HepG2 (cell line): ENCODE results near the gene SLC6A7. TPM values are rescaled to one million over a fixed set of nuclear protein-coding genes. Genes with fewer than 3 reads are reported as not detected.

Source experiments
- ATAC-seq: fragments of 200-7000 bp; cut with Tn5 transposase; 3 replicates; pipeline ENCODE4 v1.9.1; 2020; ENCODE audit warnings: mild to moderate bottlenecking, moderate library complexity
- BruUV-seq: library from RNA; stranded (reverse); fragments of 400-500 nt; replicated peaks from 2 replicates; lab custom pipeline; 2021; lab: Mats Ljungman, UMichigan
- CTCF ChIA-PET: fragments of 300-600 bp; formaldehyde crosslinking; extraction: SDS; loops from one replicate; lab custom pipeline; 2021; ENCODE audit warnings: low total read pairs, inconsistent platforms, low intra/inter-chr PET ratio; lab: Yijun Ruan, JAX
- POLR2A ChIA-PET: fragments of 350-600 bp; sonication (Branson Sonifier 250); formaldehyde crosslinking; loops from one replicate; lab custom pipeline; 2020; ENCODE audit warnings: antibody characterized with exemption, inconsistent platforms; lab: Yijun Ruan, JAX
- DNase-seq: peaks from one replicate; pipeline ENCODE4 v3.0.0-alpha.2; 2015; ENCODE audit warnings: low spot score
- FAIRE-seq: peaks from 3 replicates; lab custom pipeline; 2011; peaks lifted over from hg19 to GRCh38; lab: Jason Lieb, UNC
- H2AFZ ChIP-seq: one replicate; pipeline ENCODE4 v1.6.1; 2011; ENCODE audit warnings: low read length, inconsistent platforms
- H3K27ac ChIP-seq: fragments of 300-600 bp; 3 replicates; pipeline ENCODE4 v1.8.0; 2011; ENCODE audit warnings: mixed run types, mild to moderate bottlenecking, mixed read lengths, low read length, inconsistent platforms; ENCODE audit not compliant: insufficient read depth; ENCODE audit errors: extremely low read length
- H3K27me3 ChIP-seq, 2 experiments: fragments of 200-600 bp in 1 of 2; 2 replicates in 1 of 2; 3 replicates in 1 of 2; pipeline versions ENCODE4 v1.6.0 to v1.8.0; 2011; ENCODE audit warnings: low read length in 2 of 2, mild to moderate bottlenecking in 2 of 2, moderate library complexity in 2 of 2, inconsistent platforms in 1 of 2; ENCODE audit not compliant: insufficient read depth in 2 of 2, control insufficient read depth in 1 of 2
- H3K36me3 ChIP-seq, 2 experiments: fragments of 200-600 bp in 1 of 2; replicated peaks in 1 of 2; 2 replicates in 1 of 2; 3 replicates in 1 of 2; pipeline versions ENCODE4 v1.5.1 to v1.8.0; 2011; ENCODE audit warnings: low read length in 2 of 2, inconsistent platforms in 1 of 2; ENCODE audit not compliant: insufficient read depth in 2 of 2, control insufficient read depth in 1 of 2
- H3K4me1 ChIP-seq: 2 replicates; pipeline ENCODE4 v1.5.1; 2012; ENCODE audit warnings: low read length, inconsistent platforms; ENCODE audit not compliant: insufficient read depth
- H3K4me2 ChIP-seq: 2 replicates; pipeline ENCODE4 v1.6.0; 2011; ENCODE audit warnings: low read depth, low read length, inconsistent platforms
- H3K4me3 ChIP-seq, 3 experiments: fragments of 200-600 bp in 1 of 3; sonication (generic), shearing (Covaris generic) in 1 of 3; replicated peaks in 1 of 3; 2 replicates each; pipeline ENCODE4 v1.5.1; 2011 to 2016; ENCODE audit warnings: low read length in 3 of 3, inconsistent platforms in 2 of 3, low read depth in 2 of 3, mild to moderate bottlenecking in 2 of 3, control low read depth in 1 of 3, mixed read lengths in 1 of 3; ENCODE audit not compliant: insufficient read depth in 1 of 3
- H3K79me2 ChIP-seq: one replicate; pipeline ENCODE4 v1.6.1; 2011; ENCODE audit warnings: low read length, inconsistent platforms; ENCODE audit not compliant: insufficient read depth
- H3K9ac ChIP-seq: 2 replicates; pipeline ENCODE4 v1.6.0; 2011; ENCODE audit warnings: mild to moderate bottlenecking, low read depth, low read length, inconsistent platforms; ENCODE audit not compliant: insufficient read depth
- H3K9me3 ChIP-seq: 2 replicates; pipeline ENCODE4 v1.5.1; 2012; ENCODE audit warnings: mild to moderate bottlenecking, low read length
- H4K20me1 ChIP-seq: 2 replicates; pipeline ENCODE4 v1.6.0; 2011; ENCODE audit warnings: inconsistent platforms, mild to moderate bottlenecking, low read length, moderate library complexity; ENCODE audit not compliant: insufficient read depth
- AHDC1 ChIP-seq: sonication (generic); formaldehyde crosslinking; IDR thresholded peaks from 2 replicates; pipeline ENCODE4 v1.5.1; 2020; ENCODE audit warnings: mild to moderate bottlenecking, missing genetic modification reagents, borderline replicate concordance
- ESRRA ChIP-seq: sonication (generic); formaldehyde crosslinking; IDR thresholded peaks from 2 replicates; pipeline ENCODE4 v1.5.1; 2020; ENCODE audit warnings: mild to moderate bottlenecking, low read depth, missing genetic modification reagents
- HCFC1 ChIP-seq: fragments of 150-350 bp; IDR thresholded peaks from 2 replicates; pipeline ENCODE4 v1.6.1; 2014; ENCODE audit warnings: low read depth, low read length
- MBD4 ChIP-seq: IDR thresholded peaks from 2 replicates; pipeline ENCODE4 v1.6.1; 2012; ENCODE audit warnings: low read length, inconsistent platforms, borderline replicate concordance
- MZF1 ChIP-seq: sonication (generic); formaldehyde crosslinking; IDR thresholded peaks from 2 replicates; pipeline ENCODE4 v1.8.1; 2023; ENCODE audit warnings: mild to moderate bottlenecking, missing genetic modification reagents, borderline replicate concordance
- RARG ChIP-seq: sonication (generic); formaldehyde crosslinking; IDR thresholded peaks from 2 replicates; pipeline ENCODE4 v1.4.0; 2020; ENCODE audit warnings: low read depth, mild to moderate bottlenecking, missing genetic modification reagents
- SIX1 ChIP-seq: sonication (generic); formaldehyde crosslinking; IDR thresholded peaks from 2 replicates; pipeline ENCODE4 v1.4.0; 2020; ENCODE audit warnings: missing genetic modification reagents, borderline replicate concordance
- TRAFD1 ChIP-seq: sonication (generic); formaldehyde crosslinking; IDR thresholded peaks from 2 replicates; pipeline ENCODE4 v1.5.1; 2020; ENCODE audit warnings: missing genetic modification reagents, mild to moderate bottlenecking, borderline replicate concordance
- YEATS2 ChIP-seq: sonication (generic); formaldehyde crosslinking; IDR thresholded peaks from 2 replicates; pipeline ENCODE4 v1.4.0; 2020; ENCODE audit warnings: missing genetic modification reagents, borderline replicate concordance
- ZFX ChIP-seq: sonication (generic); formaldehyde crosslinking; IDR thresholded peaks from 2 replicates; pipeline ENCODE4 v1.4.0; 2020; ENCODE audit warnings: mild to moderate bottlenecking, low read depth, missing genetic modification reagents, moderate library complexity
- ZNF10 ChIP-seq: sonication (generic); formaldehyde crosslinking; IDR thresholded peaks from 2 replicates; pipeline ENCODE4 v1.4.0; 2020; ENCODE audit warnings: mild to moderate bottlenecking, low read depth, missing genetic modification reagents, borderline replicate concordance
- ZNF232 ChIP-seq: sonication (generic); formaldehyde crosslinking; IDR thresholded peaks from 2 replicates; pipeline ENCODE4 v1.4.0; 2020; ENCODE audit warnings: missing genetic modification reagents, borderline replicate concordance
- ZNF326 ChIP-seq: sonication (generic); formaldehyde crosslinking; IDR thresholded peaks from 2 replicates; pipeline ENCODE4 v1.4.0; 2020; ENCODE audit warnings: missing genetic modification reagents, borderline replicate concordance
- ZNF335 ChIP-seq: sonication (generic); formaldehyde crosslinking; IDR thresholded peaks from 2 replicates; pipeline ENCODE4 v1.4.0; 2020; ENCODE audit warnings: missing genetic modification reagents
- ZNF460 ChIP-seq: sonication (generic); formaldehyde crosslinking; IDR thresholded peaks from 2 replicates; pipeline ENCODE4 v1.5.1; 2020; ENCODE audit warnings: missing genetic modification reagents, mild to moderate bottlenecking, borderline replicate concordance
- ZNF563 ChIP-seq: sonication (generic); formaldehyde crosslinking; IDR thresholded peaks from 2 replicates; pipeline ENCODE4 v1.8.0; 2022; ENCODE audit warnings: mild to moderate bottlenecking, moderate library complexity, missing genetic modification reagents
- ZNF619 ChIP-seq: sonication (generic); formaldehyde crosslinking; IDR thresholded peaks from 2 replicates; pipeline ENCODE4 v1.4.0; 2020; ENCODE audit warnings: mild to moderate bottlenecking, missing genetic modification reagents
- WGBS: methylation state at CpG from one replicate; pipeline ENCODE4 v1.1.6; 2017; ENCODE audit warnings: low lambda C conversion rate; 5-methylcytosine and 5-hydroxymethylcytosine counted together
- in situ Hi-C: cut with HindIII; loops from 2 replicates; pipeline ENCODE4 v1.10.0; 2017; ENCODE audit warnings: low pct_unique_long_range_greater_than_20kb; ENCODE audit not compliant: extremely low pct_ligation_motif_present
- intact Hi-C: fragments of 100-400 bp; cut with micrococcal nuclease; formaldehyde crosslinking; loops from one replicate; pipeline ENCODE4 v1.10.0; 2022; ENCODE audit not compliant: unreplicated experiment
- polyA plus RNA-seq, 8 experiments: library from polyadenylated mRNA; depleted of rRNA in 3 of 8; stranded (reverse) in 7 of 8; unstranded in 1 of 8; fragments of >200 nt; fragmentation: Illumina TruSeq in 4 of 8; extraction: Trizol in 4 of 8; gene quantifications; 2 replicates each; pipeline versions ENCODE4 v1.2.1 to v1.2.3, GENCODE V29; 2011 to 2016; ENCODE audit warnings: low read depth in 4 of 8, missing spikeins in 1 of 8, mixed read lengths in 1 of 8; ENCODE audit not compliant: insufficient read depth in 1 of 8
- total RNA-seq, 5 experiments: library from RNA; depleted of rRNA; stranded (reverse); fragments of >200 nt; fragmentation: Illumina TruSeq; extraction: Trizol; gene quantifications; 2 replicates each; pipeline ENCODE4 v1.2.3, GENCODE V29; 2016; ENCODE audit warnings: low read depth in 1 of 5

The SLC6A7 gene
- total and polyA plus RNA-seq, 2 of the 13 experiments (the other 11 are each of a cell fraction or from before 2014, with no cell fraction given) = not detected

GRCh38 chr5:150242251-150242894 lies 52.5 kb downstream of the SLC6A7 start (continued):
- TF ChIP-seq TRAFD1 (no peak), RARG (no peak), SIX1 (CRISPR knock-in tag) (no peak), ZNF460 (CRISPR knock-in tag) (no peak), YEATS2 (no peak), ZNF10 (CRISPR knock-in tag) (no peak), HCFC1 (no peak), ZNF619 (no peak), MBD4 (no peak), ESRRA (CRISPR knock-in tag) (no peak)
- TF ChIP-seq, all 625 proteins: peak for 0

- Histone ChIP-seq H3K4me2 (no peak overlapping the region), H3K9me3 (no peaks in the 10 kb centered on the region), H3K4me1 (peaks cover 25% of the 10 kb centered on the region), H3K79me2 (no peaks in the 10 kb centered on the region), H3K27ac (no peak overlapping the region), H3K4me3 (no peak overlapping the region), H3K36me3 (no peaks in the 10 kb centered on the region), H2AFZ (no peak overlapping the region), H4K20me1 (no peaks in the 10 kb centered on the region), H3K9ac (no peak overlapping the region), H3K27me3 (peaks cover 6 to 70% of the 10 kb centered on the region in 2 experiments)
- POLR2A ChIA-PET = no interaction called here
- CTCF ChIA-PET = no interaction called here
- WGBS = 50% methylated on average over 3 of the region's 4 CpGs
- DNase-seq = no peak
- no peak for FAIRE-seq
- intact Hi-C loops (no loop called here), in situ Hi-C loops (no loop called here)
- BruUV-seq = no TSS peak
- ATAC-seq = no peak
- TF ChIP-seq ZNF232 (CRISPR knock-in tag) = no peak
- no peak for TF ChIP-seq MZF1 (CRISPR knock-in tag)
- TF ChIP-seq AHDC1 (CRISPR knock-in tag) = no peak
- TF ChIP-seq ZNF563 = no peak
- no peak for TF ChIP-seq ZNF335 (CRISPR knock-in tag)
- no peak for TF ChIP-seq ZFX (CRISPR knock-in tag)
- no peak for TF ChIP-seq ZNF326 (CRISPR knock-in tag)
Measured at GRCh38 chr5:150243590-150243989, 53.7 kb downstream of the SLC6A7 start.
